ENCODE results near the gene NKD2.

The NKD2 gene

GRCh38 chr5:978693-979092 is 29.9 kb upstream of the NKD2 start:
- DNase-seq (ENCODE audit: low read depth) = no peak

GRCh38 chr5:979100-979817 is 29.3 kb upstream of the NKD2 start:
- no peak for DNase-seq (ENCODE audit: low read depth)

GRCh38 chr5:980001-980588 is 28.5 kb upstream of the NKD2 start:
- DNase-seq (ENCODE audit: low read depth) = no peak

GRCh38 chr5:980966-981365 is 27.6 kb upstream of the NKD2 start:
- DNase-seq (ENCODE audit: low read depth) = no peak

- DNase-seq (ENCODE audit: low read depth) = no peak
Observed at GRCh38 chr5:981456-981855, 27.1 kb upstream of the NKD2 start.

- no peak for DNase-seq (ENCODE audit: low read depth)
Observed at GRCh38 chr5:982377-983237, 26.0 kb upstream of the NKD2 start.

GRCh38 chr5:983238-983524 is 25.4 kb upstream of the NKD2 start:
- no peak for DNase-seq (ENCODE audit: low read depth)

- no peak for DNase-seq (ENCODE audit: low read depth)
Observed at GRCh38 chr5:983568-983967, 25.0 kb upstream of the NKD2 start.

GRCh38 chr5:984774-985173 is 23.8 kb upstream of the NKD2 start:
- no peak for DNase-seq (ENCODE audit: low read depth)

GRCh38 chr5:987761-988160 is 20.8 kb upstream of the NKD2 start:
- no peak for DNase-seq (ENCODE audit: low read depth)

GRCh38 chr5:988322-988721 is 20.3 kb upstream of the NKD2 start:
- DNase-seq (ENCODE audit: low read depth) = no peak

- no peak for DNase-seq (ENCODE audit: low read depth)
Observed at GRCh38 chr5:989961-990530, 18.6 kb upstream of the NKD2 start.

- DNase-seq (ENCODE audit: low read depth) = no peak
Observed at GRCh38 chr5:991472-992267, 16.9 kb upstream of the NKD2 start.

- no peak for DNase-seq (ENCODE audit: low read depth)
Observed at GRCh38 chr5:994272-994607, 14.4 kb upstream of the NKD2 start.

- no peak for DNase-seq (ENCODE audit: low read depth)
Observed at GRCh38 chr5:994821-995220, 13.8 kb upstream of the NKD2 start.

- no peak for DNase-seq (ENCODE audit: low read depth)
Observed at GRCh38 chr5:995318-995717, 13.3 kb upstream of the NKD2 start.

- no peak for DNase-seq (ENCODE audit: low read depth)
Observed at GRCh38 chr5:997001-997474, 11.6 kb upstream of the NKD2 start.

GRCh38 chr5:997711-998110 is 10.9 kb upstream of the NKD2 start:
- DNase-seq (ENCODE audit: low read depth) = no peak

- no peak for DNase-seq (ENCODE audit: low read depth)
Observed at GRCh38 chr5:998246-999031, 10.2 kb upstream of the NKD2 start.

- DNase-seq (ENCODE audit: low read depth) = no peak
Observed at GRCh38 chr5:999032-999501, 9.5 kb upstream of the NKD2 start.

GRCh38 chr5:999724-1000123 is 8.9 kb upstream of the NKD2 start:
- DNase-seq (ENCODE audit: low read depth) = no peak
